IMR-90 (cell line): ENCODE data around the gene MFSD2A. TPM values are rescaled to one million over a fixed set of nuclear protein-coding genes. Genes with fewer than 3 reads are reported as not detected.
"Not testable (repeated sequence)": the region's sequence is repeated elsewhere in the genome, so short reads cannot be mapped to it uniquely, and the experiment has no call there.

ENCODE experiments used
- ATAC-seq: fragments of 200-7000 bp; cut with Tn5 transposase; 2 replicates; pipeline ENCODE4 v1.9.1; 2020; ENCODE audit warnings: low read depth, mild to moderate bottlenecking, moderate library complexity
- BruUV-seq: library from RNA; stranded (reverse); fragments of 400-500 nt; replicated peaks from 2 replicates; lab custom pipeline; 2021; lab: Mats Ljungman, UMichigan
- CTCF ChIA-PET: fragments of 300-600 bp; formaldehyde crosslinking; extraction: SDS; loops from one replicate; lab custom pipeline; 2021; ENCODE audit warnings: antibody characterized with exemption; lab: Yijun Ruan, JAX
- POLR2A ChIA-PET: fragments of 300-600 bp; sonication (Branson Sonifier 250); formaldehyde crosslinking; loops from one replicate; lab custom pipeline; 2022; ENCODE audit warnings: antibody characterized with exemption; ENCODE audit not compliant: unreplicated experiment; lab: Charles Lee
- DNase-seq: peaks from one replicate; pipeline ENCODE4 v3.0.0; 2013
- H2AFZ ChIP-seq: replicated peaks from 2 replicates; pipeline ENCODE3; 2013; ENCODE audit warnings: low read length, mild to moderate bottlenecking; ENCODE audit not compliant: poor library complexity
- H2AK5ac ChIP-seq: 2 replicates; pipeline ENCODE4 v1.6.1; 2013; ENCODE audit warnings: low read depth, low read length, inconsistent platforms
- H2AK9ac ChIP-seq: replicated peaks from 2 replicates; pipeline ENCODE3; 2013; ENCODE audit warnings: mild to moderate bottlenecking, low read depth, low read length, moderate library complexity; ENCODE audit not compliant: poor library complexity
- H2BK120ac ChIP-seq: 2 replicates; pipeline ENCODE4 v1.6.1; 2013; ENCODE audit warnings: low read depth, low read length, inconsistent platforms
- H2BK15ac ChIP-seq: 3 replicates; pipeline ENCODE4 v1.6.1; 2013; ENCODE audit warnings: low read depth, low read length, inconsistent platforms
- H2BK20ac ChIP-seq: 2 replicates; pipeline ENCODE4 v1.6.1; 2013; ENCODE audit warnings: low read depth, mild to moderate bottlenecking, inconsistent platforms, low read length, moderate library complexity
- H2BK5ac ChIP-seq: 2 replicates; pipeline ENCODE4 v1.6.1; 2013; ENCODE audit warnings: mild to moderate bottlenecking, low read depth, low read length, inconsistent platforms; ENCODE audit not compliant: poor library complexity, severe bottlenecking
- H3K14ac ChIP-seq: replicated peaks from 2 replicates; pipeline ENCODE4 v1.6.1; 2013; ENCODE audit warnings: low read depth, low read length, inconsistent platforms
- H3K18ac ChIP-seq: 2 replicates; pipeline ENCODE4 v1.6.1; 2013; ENCODE audit warnings: low read depth, low read length, control low read depth
- H3K23ac ChIP-seq: 2 replicates; pipeline ENCODE4 v1.6.1; 2013; ENCODE audit warnings: low read depth, low read length, inconsistent platforms
- H3K27ac ChIP-seq: 2 replicates; pipeline ENCODE4 v1.5.1; 2013; ENCODE audit warnings: mild to moderate bottlenecking, control low read depth, low read length; ENCODE audit not compliant: insufficient read depth
- H3K27me3 ChIP-seq: 2 replicates; pipeline ENCODE4 v1.6.1; 2013; ENCODE audit warnings: low read length; ENCODE audit not compliant: control insufficient read depth, insufficient read depth
- H3K36me3 ChIP-seq: 2 replicates; pipeline ENCODE4 v1.6.1; 2013; ENCODE audit warnings: low read length, mixed read lengths; ENCODE audit not compliant: control insufficient read depth, insufficient read depth
- H3K4ac ChIP-seq: 2 replicates; pipeline ENCODE4 v1.6.1; 2013; ENCODE audit warnings: low read depth, low read length, inconsistent platforms
- H3K4me1 ChIP-seq: 2 replicates; pipeline ENCODE4 v1.6.1; 2013; ENCODE audit warnings: low read length, mixed read lengths; ENCODE audit not compliant: control insufficient read depth, insufficient read depth
- H3K4me2 ChIP-seq: 2 replicates; pipeline ENCODE4 v1.6.1; 2013; ENCODE audit warnings: low read depth, mild to moderate bottlenecking, control low read depth, low read length, moderate library complexity
- H3K4me3 ChIP-seq: 2 replicates; pipeline ENCODE4 v1.5.1; 2013; ENCODE audit warnings: low read depth, mild to moderate bottlenecking, control low read depth, low read length, moderate library complexity; ENCODE audit not compliant: insufficient read depth
- H3K56ac ChIP-seq: 2 replicates; pipeline ENCODE4 v1.6.1; 2013; ENCODE audit warnings: low read length, inconsistent platforms; ENCODE audit not compliant: insufficient read depth; ENCODE audit errors: extremely low read depth
- H3K79me1 ChIP-seq, 2 experiments: 2 replicates each; pipeline ENCODE4 v1.6.1; 2013; ENCODE audit warnings: low read length in 2 of 2, inconsistent platforms in 1 of 2, low read depth in 1 of 2
- H3K9ac ChIP-seq: 2 replicates; pipeline ENCODE4 v1.6.1; 2013; ENCODE audit warnings: low read depth, low read length, control low read depth
- H3K9me1 ChIP-seq: 2 replicates; pipeline ENCODE4 v1.6.1; 2013; ENCODE audit warnings: low read length, inconsistent platforms; ENCODE audit not compliant: insufficient read depth
- H3K9me3 ChIP-seq: 2 replicates; pipeline ENCODE4 v1.6.1; 2013; ENCODE audit warnings: low read length; ENCODE audit not compliant: control insufficient read depth, insufficient read depth
- H4K20me1 ChIP-seq: 2 replicates; pipeline ENCODE4 v1.6.1; 2013; ENCODE audit warnings: low read length, inconsistent platforms; ENCODE audit not compliant: insufficient read depth
- H4K5ac ChIP-seq: 2 replicates; pipeline ENCODE4 v1.6.1; 2013; ENCODE audit warnings: mild to moderate bottlenecking, low read depth, low read length, control low read depth
- H4K8ac ChIP-seq, 2 experiments: 2 replicates each; pipeline ENCODE4 v1.6.1; 2013; ENCODE audit warnings: low read depth in 2 of 2, low read length in 2 of 2, control low read depth in 1 of 2, inconsistent platforms in 1 of 2
- H4K91ac ChIP-seq: 2 replicates; pipeline ENCODE4 v1.6.1; 2013; ENCODE audit warnings: low read depth, low read length, inconsistent platforms; ENCODE audit not compliant: insufficient read depth
- CEBPB ChIP-seq: IDR thresholded peaks from 2 replicates; pipeline ENCODE4 v1.6.1; 2012; ENCODE audit warnings: low read depth, low read length, improper control_type of control experiment
- FOS ChIP-seq: fragments of 150-350 bp; IDR thresholded peaks from 2 replicates; pipeline ENCODE4 v1.6.1; 2016; ENCODE audit warnings: low read depth, low read length
- MAFK ChIP-seq: IDR thresholded peaks from 2 replicates; pipeline ENCODE4 v1.6.1; 2012; ENCODE audit warnings: low read depth, low read length, improper control_type of control experiment
- MAZ ChIP-seq: IDR thresholded peaks from 2 replicates; pipeline ENCODE4 v1.6.1; 2012; ENCODE audit warnings: low read depth, mild to moderate bottlenecking, low read length, improper control_type of control experiment, moderate library complexity, borderline replicate concordance
- MXI1 ChIP-seq: IDR thresholded peaks from 2 replicates; pipeline ENCODE4 v1.6.1; 2012; ENCODE audit warnings: low read depth, mild to moderate bottlenecking, low read length, moderate library complexity, borderline replicate concordance
- NFE2L2 ChIP-seq: fragments of 150-350 bp; IDR thresholded peaks from 2 replicates; pipeline ENCODE4 v1.6.1; 2016; ENCODE audit warnings: low read depth, mild to moderate bottlenecking, low read length
- RAD21 ChIP-seq: IDR thresholded peaks from 2 replicates; pipeline ENCODE4 v1.6.1; 2012; ENCODE audit warnings: low read length, improper control_type of control experiment
- RFX5 ChIP-seq: IDR thresholded peaks from 2 replicates; pipeline ENCODE4 v1.8.0; 2012; ENCODE audit warnings: low read depth, mild to moderate bottlenecking, low read length, moderate library complexity
- SMC3 ChIP-seq: fragments of 150-350 bp; IDR thresholded peaks from 2 replicates; pipeline ENCODE4 v1.6.1; 2016; ENCODE audit warnings: low read depth, mild to moderate bottlenecking, antibody characterized with exemption, low read length, moderate library complexity
- WGBS, 2 experiments: methylation state at CpG; one replicate each; pipeline versions ENCODE4 v1.1.5 to v1.1.7; 2013; ENCODE audit warnings: missing lambda C conversion rate in 2 of 2; ENCODE audit not compliant: insufficient read length in 1 of 2; ENCODE audit errors: extremely low coverage in 2 of 2; 5-methylcytosine and 5-hydroxymethylcytosine counted together
- dilution Hi-C: fragments of 300-500 bp; cut with HindIII; formaldehyde crosslinking; loops from one replicate; pipeline ENCODE4 v1.14.3; 2018; ENCODE audit warnings: low sequenced_read_pairs; ENCODE audit not compliant: unreplicated experiment
- in situ Hi-C: fragments of 300-500 bp; cut with MboI; formaldehyde crosslinking; loops from 3 replicates; pipeline ENCODE4 v1.14.3; 2019; ENCODE audit warnings: low sequenced_read_pairs, inconsistent platforms, mixed read lengths
- intact Hi-C: fragments of 100-400 bp; cut with micrococcal nuclease; formaldehyde crosslinking; loops from 2 replicates; pipeline ENCODE4 v1.10.0; 2022
- polyA plus RNA-seq, 3 experiments: library from polyadenylated mRNA; depleted of rRNA; stranded (reverse); fragments of >200 nt; gene quantifications; 2 replicates each; pipeline ENCODE4 v1.2.3, GENCODE V29; 2012; ENCODE audit warnings: low replicate concordance in 1 of 3
- total RNA-seq: library from RNA; depleted of rRNA; stranded (reverse); fragments of >200 nt; gene quantifications from 2 replicates; pipeline ENCODE4 v1.2.3, GENCODE V29; 2012
- TF ChIP-seq, protein P1 (sequence below): fragments of 150-350 bp; IDR thresholded peaks from 2 replicates; pipeline ENCODE4 v1.6.1; 2016; ENCODE audit warnings: low read depth, mild to moderate bottlenecking, low read length, moderate library complexity, borderline replicate concordance

The MFSD2A gene
- total and polyA plus RNA-seq, 2 of the 4 experiments (the other 2 are of a cell fraction) = 5.7 to 7.3 TPM

DNA sequence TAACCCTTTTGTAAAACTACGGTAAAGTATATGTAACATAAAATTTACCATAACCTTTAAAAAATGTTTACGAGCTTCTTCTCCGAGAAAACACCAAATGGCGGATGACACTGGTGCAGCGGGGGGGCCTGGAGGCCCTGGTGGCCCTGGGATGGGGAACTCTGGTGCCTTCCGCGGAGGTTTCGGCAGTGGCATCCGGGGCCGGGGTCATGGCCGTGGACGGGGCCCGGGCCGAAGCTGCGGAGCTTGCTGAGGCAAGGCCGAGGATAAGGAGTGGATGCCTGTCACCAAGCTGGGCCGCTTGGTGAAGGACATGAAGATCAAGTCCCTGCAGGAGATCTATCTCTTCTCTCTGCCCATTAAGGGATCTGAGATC, 7.5 kb downstream of the MFSD2A start:
- DNase-seq (no peak), ATAC-seq (no peak)
- TF ChIP-seq MAFK (no peak), RFX5 (no peak), MAZ (no peak), CEBPB (no peak), RAD21 (no peak), MXI1 (no peak), SMC3 (no peak), FOS (no peak), NFE2L2 (no peak)
- TF ChIP-seq, protein P1, sequence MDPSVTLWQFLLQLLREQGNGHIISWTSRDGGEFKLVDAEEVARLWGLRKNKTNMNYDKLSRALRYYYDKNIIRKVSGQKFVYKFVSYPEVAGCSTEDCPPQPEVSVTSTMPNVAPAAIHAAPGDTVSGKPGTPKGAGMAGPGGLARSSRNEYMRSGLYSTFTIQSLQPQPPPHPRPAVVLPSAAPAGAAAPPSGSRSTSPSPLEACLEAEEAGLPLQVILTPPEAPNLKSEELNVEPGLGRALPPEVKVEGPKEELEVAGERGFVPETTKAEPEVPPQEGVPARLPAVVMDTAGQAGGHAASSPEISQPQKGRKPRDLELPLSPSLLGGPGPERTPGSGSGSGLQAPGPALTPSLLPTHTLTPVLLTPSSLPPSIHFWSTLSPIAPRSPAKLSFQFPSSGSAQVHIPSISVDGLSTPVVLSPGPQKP = no peak
- H3K18ac ChIP-seq = no peak overlapping the region
- BruUV-seq = no TSS peak
- in situ Hi-C loops (no loop called here), intact Hi-C loops (no loop called here), dilution Hi-C loops (no loop called here)
- H3K4me2 ChIP-seq = no peak overlapping the region
- no peak overlapping the region for H4K8ac ChIP-seq
- H3K4me3 ChIP-seq = no peak overlapping the region
- CTCF ChIA-PET = no interaction called here
- POLR2A ChIA-PET = no interaction called here
- no peak overlapping the region for H3K4ac ChIP-seq
- no peak overlapping the region for H3K9ac ChIP-seq
- H2BK20ac ChIP-seq = no peak overlapping the region
- H2BK15ac ChIP-seq = no peak overlapping the region
- no peak overlapping the region for H3K27ac ChIP-seq
- H2BK5ac ChIP-seq = no peak overlapping the region
- H3K36me3 ChIP-seq = peaks cover 4% of the 10 kb centered on the region
- H3K9me1 ChIP-seq = peaks cover 6% of the 10 kb centered on the region
- H4K5ac ChIP-seq = no peak overlapping the region
- peaks cover 0 to under 1% of the 10 kb centered on the region in 2 experiments; a peak in 3 of 4 replicates for H3K79me1 ChIP-seq
- no peak overlapping the region for H2AK9ac ChIP-seq
- H3K4me1 ChIP-seq = no peaks in the 10 kb centered on the region; the same call in 1 of the 2 replicates
- H3K14ac ChIP-seq = no peak overlapping the region
- no peak overlapping the region for H2AK5ac ChIP-seq
- no peak overlapping the region for H4K91ac ChIP-seq
- H4K20me1 ChIP-seq = no peaks in the 10 kb centered on the region
- H3K9me3 ChIP-seq = no peaks in the 10 kb centered on the region
- H3K56ac ChIP-seq = no peak overlapping the region
- WGBS, 2 experiments = 100% methylated on average over 3 of the region's 17 CpGs; no CpG with 5 or more reads in 1 of the 2 experiments
- H2BK120ac ChIP-seq = no peak overlapping the region
- no peak overlapping the region for H3K23ac ChIP-seq
- no peaks in the 10 kb centered on the region for H3K27me3 ChIP-seq
- no peak overlapping the region for H2AFZ ChIP-seq

DNA sequence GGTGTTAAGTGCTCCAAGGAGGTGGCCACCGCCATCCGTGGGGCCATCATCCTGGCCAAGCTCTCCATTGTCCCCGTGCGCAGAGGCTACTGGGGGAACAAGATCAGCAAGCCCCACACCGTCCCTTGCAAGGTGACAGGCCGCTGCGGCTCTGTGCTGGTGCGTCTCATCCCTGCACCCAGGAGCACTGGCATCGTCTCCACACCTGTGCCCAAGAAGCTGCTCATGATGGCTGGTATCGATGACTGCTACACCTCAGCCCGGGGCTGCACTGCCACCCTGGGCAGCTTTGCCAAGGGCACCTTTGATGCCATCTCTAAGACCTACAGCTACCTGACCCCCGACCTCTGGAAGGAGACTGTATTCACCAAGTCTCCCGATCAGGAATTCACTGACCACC, 8.0 kb downstream of the MFSD2A start:
- H3K23ac ChIP-seq, H2AK9ac ChIP-seq, H3K18ac ChIP-seq, H2BK20ac ChIP-seq, H4K91ac ChIP-seq, H3K27ac ChIP-seq, H3K9me1 ChIP-seq, H4K5ac ChIP-seq, H2BK15ac ChIP-seq, POLR2A ChIA-PET, H3K9me3 ChIP-seq, H3K14ac ChIP-seq, CTCF ChIA-PET, H3K4me2 ChIP-seq, BruUV-seq, DNase-seq, H4K8ac ChIP-seq, in situ Hi-C loops, H3K27me3 ChIP-seq, H2BK5ac ChIP-seq, H3K36me3 ChIP-seq, intact Hi-C loops, H3K4ac ChIP-seq, H4K20me1 ChIP-seq, H3K56ac ChIP-seq, H3K4me3 ChIP-seq, H3K4me1 ChIP-seq, dilution Hi-C loops, ATAC-seq, H3K9ac ChIP-seq, H2AK5ac ChIP-seq, H2AFZ ChIP-seq, H2BK120ac ChIP-seq, H3K79me1 ChIP-seq: not testable (repeated sequence)
- WGBS, 2 experiments = 94% methylated on average over 3 of the region's 13 CpGs; no CpG with 5 or more reads in 1 of the 2 experiments
